DMS153 treated with DMSO at 0.1 percent for 48 hours (cell line): ENCODE data around the gene CEP19.

ENCODE experiments used
- DNase-seq: peaks from one replicate; lab custom pipeline; 2025; ENCODE audit not compliant: unreplicated experiment; lab: John Stamatoyannopoulos, UW

CEP19 gene

DNA sequence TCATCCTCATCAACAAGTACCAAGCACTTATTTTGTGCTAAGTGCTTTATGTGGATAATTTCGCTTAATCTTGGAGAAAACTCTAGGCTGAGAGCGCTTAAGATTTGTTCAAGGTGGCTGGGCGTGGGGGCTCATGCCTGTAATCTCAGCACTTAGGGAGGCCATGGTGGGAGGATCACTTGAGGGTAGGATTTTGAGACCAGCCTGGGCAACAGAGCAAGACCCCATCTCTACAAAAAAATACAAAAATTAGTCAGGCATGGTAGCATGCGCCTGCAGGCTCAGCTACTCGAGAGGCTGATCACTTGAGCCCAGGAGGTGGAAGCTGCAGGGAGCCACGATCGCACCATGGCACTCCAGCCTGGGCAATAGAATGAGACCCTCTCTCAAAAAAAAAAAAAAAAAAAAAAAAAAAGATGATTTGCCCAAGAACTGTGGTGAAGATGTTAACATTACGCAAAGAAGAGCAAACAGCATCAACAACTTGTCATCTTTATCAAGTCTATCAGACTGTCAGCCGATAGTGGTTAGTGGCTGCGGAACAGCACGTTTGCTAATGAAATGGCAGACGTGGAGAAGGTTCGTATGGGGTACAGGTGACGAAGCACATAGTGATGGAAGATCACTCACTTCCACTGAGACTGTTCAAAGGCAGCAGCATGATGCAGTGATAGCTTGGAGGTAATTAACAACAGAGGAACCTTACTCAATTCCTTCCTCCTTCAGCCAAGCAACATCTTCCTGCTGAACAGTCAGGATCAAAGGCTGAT, 44.8 kb downstream of the CEP19 start:
- DNase-seq = no peak

DNA sequence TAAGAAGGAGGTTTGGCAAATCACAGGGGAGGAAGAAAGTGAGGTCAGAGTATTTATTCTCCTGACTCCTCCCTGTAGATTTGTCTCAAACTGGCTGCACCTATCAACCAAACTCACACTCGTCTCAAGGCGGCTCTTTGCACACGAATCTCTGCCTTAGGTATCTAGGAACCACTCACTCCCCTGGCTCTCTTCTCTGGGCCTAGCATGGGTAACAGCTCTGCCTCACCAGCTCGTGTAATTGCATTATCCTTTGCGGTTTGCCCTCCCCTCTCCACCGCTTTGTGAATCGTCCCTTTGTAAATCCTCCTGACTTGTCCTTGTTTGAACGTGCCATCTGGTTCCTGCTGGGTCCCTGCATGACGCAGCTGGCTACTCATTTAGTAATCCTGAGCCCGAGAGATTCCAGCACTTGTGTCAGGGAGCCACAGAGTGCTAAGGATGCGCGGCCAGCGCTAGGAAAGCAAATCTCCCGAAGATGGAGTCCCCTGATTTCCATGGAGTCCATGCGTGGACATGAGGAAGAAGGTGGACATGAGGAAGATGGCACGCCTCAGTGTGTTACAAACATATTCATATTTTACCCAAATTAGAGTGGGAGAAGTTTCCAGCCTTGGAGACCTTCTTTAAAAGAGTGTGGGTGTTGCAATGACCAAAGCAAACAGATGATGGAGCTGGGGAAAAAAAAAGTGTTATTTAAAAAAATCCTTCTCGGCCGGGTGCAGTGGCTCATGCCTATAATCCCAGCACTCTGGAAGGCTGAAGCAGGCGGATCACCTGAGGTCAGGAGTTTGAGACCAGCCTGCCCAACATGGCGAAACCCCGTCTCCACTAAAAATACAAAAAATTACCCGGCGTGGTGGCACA, 45.8 kb downstream of the CEP19 start:
- DNase-seq = peak; percentile 54

- DNase-seq = no peak
These were observed 49.1 kb downstream of the CEP19 start for GRCh38 chr3:196662711-196663571.

DNA sequence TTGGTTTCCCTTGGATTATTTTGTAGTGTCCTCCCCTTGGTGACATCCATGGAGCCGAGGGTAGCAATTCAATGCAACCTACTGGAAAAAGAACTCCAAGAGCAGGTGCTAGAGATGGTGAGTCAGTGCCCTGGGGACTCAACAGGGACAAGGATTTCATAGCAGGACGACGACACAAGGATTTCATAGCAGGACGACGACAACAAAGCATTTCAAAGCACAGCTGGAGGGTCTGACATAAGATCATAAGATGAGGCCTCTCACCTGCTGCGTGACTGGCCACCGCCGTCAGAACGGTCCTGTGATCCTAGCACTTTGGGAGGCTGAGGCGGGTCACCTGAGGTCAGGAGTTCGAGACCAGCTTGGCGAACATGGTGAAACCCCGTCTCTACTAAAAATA, 50.0 kb downstream of the CEP19 start:
- no peak for DNase-seq

GRCh38 chr3:196661400-196661799, 50.6 kb downstream of the CEP19 start:
- DNase-seq = no peak

DNA sequence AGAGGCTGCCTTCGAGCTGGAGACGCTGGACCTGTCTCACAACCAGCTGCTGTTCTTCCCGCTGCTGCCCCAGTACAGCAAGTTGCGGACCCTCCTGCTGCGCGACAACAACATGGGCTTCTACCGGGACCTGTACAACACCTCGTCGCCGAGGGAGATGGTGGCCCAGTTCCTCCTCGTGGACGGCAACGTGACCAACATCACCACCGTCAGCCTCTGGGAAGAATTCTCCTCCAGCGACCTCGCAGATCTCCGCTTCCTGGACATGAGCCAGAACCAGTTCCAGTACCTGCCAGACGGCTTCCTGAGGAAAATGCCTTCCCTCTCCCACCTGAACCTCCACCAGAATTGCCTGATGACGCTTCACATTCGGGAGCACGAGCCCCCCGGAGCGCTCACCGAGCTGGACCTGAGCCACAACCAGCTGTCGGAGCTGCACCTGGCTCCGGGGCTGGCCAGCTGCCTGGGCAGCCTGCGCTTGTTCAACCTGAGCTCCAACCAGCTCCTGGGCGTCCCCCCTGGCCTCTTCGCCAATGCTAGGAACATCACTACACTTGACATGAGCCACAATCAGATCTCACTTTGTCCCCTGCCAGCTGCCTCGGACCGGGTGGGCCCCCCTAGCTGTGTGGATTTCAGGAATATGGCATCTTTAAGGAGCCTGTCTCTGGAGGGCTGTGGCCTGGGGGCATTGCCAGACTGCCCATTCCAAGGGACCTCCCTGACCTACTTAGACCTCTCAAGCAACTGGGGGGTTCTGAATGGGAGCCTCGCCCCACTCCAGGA, 51.5 kb downstream of the CEP19 start:
- DNase-seq = peak; percentile 12

DNA sequence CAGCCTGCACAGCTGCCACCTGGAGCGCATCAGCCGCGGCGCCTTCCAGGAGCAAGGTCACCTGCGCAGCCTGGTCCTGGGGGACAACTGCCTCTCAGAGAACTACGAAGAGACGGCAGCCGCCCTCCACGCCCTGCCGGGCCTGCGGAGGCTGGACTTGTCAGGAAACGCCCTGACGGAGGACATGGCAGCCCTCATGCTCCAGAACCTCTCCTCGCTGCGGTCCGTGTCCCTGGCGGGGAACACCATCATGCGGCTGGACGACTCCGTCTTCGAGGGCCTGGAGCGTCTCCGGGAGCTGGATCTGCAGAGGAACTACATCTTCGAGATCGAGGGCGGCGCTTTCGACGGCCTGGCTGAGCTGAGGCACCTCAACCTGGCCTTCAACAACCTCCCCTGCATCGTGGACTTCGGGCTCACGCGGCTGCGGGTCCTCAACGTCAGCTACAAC, 52.1 kb downstream of the CEP19 start:
- no peak for DNase-seq
